ENCODE results near the gene ATP8A2. TPM values are rescaled to one million over a fixed set of nuclear protein-coding genes. Genes with fewer than 3 reads are reported as not detected.

The ATP8A2 gene
- total RNA-seq, 1 experiment from 2014 or later = 0.20 TPM

DNA sequence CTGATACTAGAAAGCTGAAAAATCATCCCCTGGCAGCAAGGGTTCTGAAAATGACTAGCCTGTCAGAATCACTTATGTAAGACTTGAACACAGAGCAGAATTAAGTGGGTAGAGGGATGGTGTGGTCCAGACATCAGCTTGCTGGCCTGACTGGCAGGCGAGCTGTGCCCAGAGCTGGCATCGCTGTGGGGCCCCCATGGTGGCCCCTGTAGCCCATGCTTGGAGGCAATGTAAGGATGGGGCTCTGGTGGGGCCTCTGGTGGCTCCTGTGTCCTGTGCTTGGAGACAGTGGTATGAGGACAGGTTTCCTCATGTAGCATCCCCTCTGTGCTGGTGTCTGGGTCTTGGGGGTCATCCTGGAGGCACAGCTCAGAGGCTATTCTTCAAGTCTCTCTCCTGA is 347.9 kb downstream of the ATP8A2 start:
- no peak for DNase-seq (ENCODE audit: extremely low read depth, low read depth)

DNA sequence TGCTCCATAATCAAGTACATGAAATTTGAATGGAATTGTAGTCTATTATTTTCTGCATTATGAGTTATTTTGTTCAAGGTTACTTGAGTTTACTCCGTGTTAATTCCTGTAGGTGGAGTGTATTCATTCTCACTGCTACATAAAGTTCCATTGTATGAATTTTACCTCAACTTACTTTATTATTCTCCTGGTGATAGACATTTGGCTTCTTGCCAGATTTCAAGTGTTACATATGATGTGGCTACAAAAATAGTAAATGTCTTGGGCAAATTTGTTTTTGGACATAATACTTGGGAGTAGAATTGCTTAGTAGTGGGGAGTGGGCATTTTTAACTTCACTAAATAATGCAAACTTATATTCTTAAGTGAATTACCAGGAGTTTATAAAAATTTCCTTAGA is 351.1 kb downstream of the ATP8A2 start:
- no peak for DNase-seq (ENCODE audit: extremely low read depth, low read depth)

DNA sequence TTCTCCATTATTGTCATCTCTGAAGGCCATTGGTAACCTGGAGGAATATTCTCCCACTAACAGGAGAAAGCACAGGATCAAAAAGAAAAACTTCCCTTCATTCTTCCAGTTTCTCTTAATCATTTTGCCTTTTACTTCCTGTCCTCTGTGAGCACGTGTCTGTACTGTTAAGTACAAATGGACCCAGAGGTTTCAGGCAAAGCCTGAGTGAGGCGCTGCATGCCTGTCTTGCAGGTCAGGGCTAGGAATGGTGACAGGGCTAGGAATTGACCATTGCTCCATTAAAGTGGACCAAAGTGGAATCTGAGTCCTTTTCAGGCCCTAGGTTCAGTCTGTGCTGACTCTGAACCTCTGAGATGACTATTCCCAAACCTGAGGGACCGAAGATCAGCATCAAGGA is 353.3 kb downstream of the ATP8A2 start:
- DNase-seq (ENCODE audit: extremely low read depth, low read depth) = no peak

DNA sequence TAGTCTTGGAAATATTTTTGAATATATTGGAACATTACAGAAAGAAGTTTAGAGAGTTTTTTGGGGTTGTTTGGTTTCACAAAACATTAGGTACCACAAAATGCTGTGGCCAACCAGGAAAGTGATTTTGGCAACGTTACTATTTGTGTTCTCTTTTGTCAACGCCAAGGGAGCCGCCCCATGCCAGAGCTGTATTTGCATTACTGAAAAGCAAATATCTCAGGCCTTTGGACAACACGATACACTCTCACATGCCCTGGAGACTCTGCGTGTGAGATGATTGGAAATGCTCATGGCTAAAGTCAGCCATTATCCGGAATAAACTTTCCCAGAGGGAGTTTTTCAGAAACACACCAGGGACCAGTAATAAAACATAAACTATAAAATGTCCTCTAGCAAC is 355.5 kb downstream of the ATP8A2 start:
- no peak for DNase-seq (ENCODE audit: extremely low read depth, low read depth)

DNA sequence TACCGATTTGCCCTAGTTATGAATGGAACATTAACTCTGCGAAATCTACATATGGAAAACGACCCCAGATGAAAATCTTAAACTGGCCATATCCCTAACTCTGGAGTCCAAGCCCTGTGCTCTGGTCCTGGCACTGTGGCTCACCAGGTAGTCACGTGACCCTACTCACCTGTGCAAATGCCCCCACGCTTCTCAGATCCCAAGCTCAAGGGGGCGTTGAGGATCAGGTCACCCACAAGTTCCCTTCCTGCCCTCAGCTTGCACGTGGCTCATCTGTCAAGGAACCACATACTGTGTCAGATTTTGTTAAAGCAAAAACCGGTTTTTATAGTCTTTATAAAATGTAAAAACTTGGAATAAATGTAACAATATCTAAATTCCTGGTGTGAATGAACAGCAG is 356.0 kb downstream of the ATP8A2 start:
- no peak for DNase-seq (ENCODE audit: extremely low read depth, low read depth)

DNA sequence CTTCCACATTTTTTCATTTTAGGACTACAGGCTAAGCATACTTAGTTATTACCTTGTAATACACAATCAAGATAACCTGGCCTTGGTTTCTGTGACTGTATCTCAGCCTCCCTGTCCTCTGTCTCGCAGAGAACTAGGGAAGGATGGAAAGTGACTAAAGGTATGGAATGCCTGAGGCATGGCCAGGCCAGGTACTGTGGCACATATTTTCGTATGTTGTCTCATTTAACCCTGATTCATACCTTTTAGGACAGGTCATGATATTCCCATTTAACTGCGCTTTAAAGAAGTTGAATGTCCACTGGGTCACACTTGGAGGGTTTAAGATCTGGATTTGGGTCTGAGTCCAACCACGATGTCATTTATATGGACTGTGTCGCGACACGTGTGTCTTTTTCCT is 357.4 kb downstream of the ATP8A2 start:
- no peak for DNase-seq (ENCODE audit: extremely low read depth, low read depth)

DNA sequence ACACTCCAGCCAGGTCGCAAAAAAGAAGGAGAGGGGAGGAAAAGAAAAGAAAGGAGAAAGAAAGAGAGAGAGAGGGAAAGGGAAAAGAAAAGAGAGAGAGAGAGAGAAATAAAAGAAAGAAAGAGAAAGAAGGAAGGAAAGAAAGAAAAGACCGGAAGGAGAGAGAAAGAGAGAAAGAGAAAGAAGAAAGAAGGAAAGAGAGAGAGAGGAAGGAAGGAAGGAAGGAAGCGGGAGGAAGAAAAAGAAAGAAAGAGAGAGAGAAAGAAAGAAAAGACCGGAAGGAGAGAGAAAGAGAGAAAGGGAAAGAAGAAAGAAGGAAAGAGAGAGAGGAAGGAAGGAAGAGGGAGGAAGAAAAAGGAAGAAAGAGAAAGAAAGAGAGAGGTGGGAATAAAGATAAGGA is 359.3 kb downstream of the ATP8A2 start:
- DNase-seq (ENCODE audit: extremely low read depth, low read depth) = no peak

DNA sequence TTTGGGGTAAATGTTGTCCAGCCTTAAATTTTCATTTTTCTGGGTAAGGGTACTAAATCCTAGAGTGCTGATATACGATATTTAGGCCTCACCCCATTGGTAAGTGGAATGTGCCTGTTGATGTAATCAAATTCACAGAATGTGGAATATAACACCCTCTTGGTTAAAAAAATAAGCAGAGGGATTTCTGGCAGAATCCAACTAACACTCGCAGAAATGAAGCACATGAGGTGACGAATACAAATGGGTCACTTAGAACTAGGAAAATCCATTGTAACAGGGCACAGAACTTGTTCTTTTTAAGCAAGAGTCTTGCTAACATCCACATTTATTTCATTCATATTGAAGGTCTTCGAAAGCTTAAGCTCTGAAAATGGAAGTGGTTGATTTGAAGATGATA is 359.8 kb downstream of the ATP8A2 start:
- no peak for DNase-seq (ENCODE audit: extremely low read depth, low read depth)

DNA sequence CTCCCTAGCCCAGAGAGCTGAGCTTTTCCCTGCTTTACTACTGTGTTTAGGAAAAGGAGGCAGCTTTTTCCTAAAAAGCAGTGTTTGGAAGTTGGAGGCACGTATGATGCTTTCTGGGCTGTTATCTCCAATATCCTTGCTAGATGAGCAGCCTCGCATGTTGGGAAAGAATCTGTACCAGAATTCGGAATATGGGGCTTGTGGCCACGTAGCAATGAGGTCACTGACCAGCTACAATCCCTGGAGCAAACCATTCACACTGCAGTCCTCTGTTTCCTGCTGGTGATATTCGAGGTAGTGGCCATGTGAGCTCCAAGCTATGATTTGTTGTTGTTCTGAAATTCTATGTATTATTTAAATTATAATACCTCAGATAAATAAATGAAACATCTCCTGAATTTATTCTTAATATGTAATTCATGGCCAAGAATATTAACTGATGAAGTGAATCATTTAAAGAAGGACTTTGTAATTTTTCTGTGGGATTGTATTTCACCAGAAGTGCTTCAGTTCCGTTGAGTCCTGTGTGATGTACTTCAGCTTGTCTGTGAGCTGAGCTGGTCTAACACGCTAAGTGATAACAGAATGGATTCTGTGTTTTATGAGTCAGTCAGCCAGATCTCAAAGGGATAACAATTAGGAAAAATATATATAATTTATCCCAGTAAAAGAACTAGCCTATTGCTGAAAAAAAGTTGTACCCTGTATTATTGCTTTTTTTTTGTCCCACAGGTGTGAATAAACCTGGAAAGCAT is 360.5 kb downstream of the ATP8A2 start:
- DNase-seq (ENCODE audit: extremely low read depth, low read depth) = no peak

DNA sequence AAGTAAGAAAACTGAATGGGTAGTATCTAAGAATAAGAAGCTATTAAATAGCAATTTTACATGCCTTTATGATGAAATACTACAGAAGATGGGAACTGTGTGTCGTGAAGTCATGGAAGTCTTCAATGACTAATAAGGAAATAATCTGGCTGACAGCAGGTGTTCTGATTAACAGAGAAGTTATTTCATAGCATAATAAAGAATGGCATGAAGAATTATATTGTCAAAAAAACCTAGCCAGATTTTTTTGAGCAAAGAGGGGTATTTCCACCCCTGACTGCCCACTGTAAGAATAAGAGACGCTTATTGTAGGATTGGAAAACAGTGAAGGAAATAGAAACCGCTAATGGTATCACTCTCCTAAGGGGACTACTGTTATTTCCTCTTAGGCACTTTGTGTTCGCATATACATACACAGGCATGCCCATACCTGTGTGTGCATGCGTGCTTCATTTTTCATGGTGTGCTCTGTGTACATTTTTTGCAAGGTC is 361.3 kb downstream of the ATP8A2 start:
- no peak for DNase-seq (ENCODE audit: extremely low read depth, low read depth)

DNA sequence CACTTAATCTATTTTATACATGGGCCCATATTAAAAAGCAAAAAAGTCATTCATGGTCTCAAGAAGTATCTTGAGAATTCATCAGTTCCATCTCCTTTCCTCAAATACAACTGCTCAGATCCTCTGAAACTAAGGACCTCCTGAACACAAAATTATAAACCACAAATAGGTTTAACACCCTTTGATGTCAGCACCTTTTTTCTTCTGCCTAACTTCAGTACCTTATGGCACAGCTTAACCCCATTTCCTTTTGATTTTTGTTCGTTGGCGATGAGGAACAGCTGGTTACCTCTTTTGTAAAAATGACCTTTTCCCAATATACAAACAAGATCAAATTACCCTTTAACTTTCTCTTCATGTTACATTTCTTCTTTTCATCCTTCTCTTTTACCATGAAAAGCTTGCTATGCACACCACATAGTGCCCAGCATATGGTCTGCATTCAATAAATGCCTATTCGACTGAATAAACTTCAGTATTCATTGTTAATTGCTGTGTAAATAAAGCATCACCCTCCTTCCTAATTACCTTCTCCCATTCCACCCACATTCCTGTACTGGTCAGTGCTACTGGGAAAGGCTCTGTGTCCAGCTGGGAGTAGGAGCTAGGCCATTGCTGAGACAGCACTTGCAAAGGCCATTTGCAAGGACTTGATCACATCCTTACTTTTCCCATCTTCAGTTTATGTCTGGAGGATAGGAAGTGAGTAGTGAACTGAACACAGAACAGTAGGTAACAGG is 362.1 kb downstream of the ATP8A2 start:
- DNase-seq (ENCODE audit: extremely low read depth, low read depth) = no peak

DNA sequence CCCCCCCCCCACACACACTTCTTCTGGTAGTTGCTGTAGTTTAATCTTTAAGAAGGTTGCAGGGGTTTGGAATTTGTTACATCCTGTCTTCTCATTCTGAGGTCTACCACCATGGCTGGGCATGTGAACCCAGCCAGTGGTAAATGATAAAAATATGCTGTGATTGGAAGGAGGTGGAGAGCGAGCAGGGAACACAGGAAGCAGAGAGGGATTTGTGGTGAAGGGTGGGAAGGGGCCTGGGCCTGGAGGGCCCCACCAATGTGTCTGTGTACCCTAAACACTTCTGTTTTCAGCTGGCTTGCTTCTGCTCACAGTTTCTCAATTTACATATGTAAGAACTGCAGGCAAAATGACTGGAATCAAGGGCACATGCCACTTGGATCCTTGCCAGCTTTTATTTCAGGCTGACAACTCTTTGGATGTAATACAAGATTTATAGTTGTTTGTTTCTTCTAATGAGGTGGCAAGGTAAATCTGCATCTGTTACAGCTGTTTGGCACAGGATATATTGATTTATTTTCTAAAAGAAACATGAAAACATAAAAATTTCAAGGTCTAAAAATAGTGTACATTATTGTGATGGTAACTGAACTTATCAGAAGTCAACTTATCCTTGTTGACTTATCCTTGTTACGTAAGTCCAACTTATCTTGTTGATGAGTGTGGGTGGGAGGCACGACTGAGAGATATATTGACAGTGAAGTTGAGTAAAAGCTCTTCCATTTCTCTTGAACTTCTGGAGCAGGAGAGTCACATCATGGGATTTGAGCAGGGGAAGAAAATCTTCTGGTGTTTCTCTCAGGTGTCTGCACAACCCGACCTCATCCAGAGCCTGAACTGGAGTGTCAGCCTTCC is 366.8 kb downstream of the ATP8A2 start:
- DNase-seq (ENCODE audit: extremely low read depth, low read depth) = no peak

DNA sequence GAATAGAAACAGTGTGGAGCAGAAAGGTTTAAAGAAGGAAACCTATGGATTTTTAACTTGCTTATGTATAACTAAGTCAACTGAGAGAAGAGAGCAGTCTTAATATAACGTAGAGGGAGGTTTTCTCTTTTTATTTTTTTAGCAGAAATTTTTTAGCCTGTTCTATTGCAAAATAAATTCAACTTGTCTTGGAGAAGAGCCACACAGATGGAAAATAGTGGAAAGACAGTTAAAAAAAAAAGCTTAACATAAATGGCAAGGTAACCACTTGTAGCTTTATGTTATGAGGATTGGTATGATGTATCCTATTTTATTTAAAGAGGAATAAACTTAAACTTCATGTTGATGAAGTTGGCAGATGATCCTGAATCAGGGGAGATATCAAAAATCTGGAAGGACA is 367.6 kb downstream of the ATP8A2 start:
- no peak for DNase-seq (ENCODE audit: extremely low read depth, low read depth)

DNA sequence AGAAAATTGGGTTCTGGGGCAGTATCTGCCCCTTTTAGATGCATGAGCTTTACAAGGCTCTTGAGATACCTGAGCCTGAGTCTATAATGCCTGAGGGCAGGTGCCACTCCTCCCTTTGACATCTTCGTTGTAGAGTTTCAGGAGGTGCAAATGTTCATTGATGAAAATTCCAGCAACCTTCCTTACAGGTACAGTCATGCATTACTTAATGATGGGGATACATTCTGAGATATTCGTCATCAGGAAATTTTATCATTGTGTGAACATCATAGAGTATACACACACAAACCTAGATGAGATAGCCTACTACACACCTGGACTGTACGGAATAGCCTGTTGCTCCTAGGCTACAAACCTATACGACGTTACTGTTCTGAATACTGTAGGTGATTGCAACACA is 370.0 kb downstream of the ATP8A2 start:
- DNase-seq (ENCODE audit: extremely low read depth, low read depth) = no peak

DNA sequence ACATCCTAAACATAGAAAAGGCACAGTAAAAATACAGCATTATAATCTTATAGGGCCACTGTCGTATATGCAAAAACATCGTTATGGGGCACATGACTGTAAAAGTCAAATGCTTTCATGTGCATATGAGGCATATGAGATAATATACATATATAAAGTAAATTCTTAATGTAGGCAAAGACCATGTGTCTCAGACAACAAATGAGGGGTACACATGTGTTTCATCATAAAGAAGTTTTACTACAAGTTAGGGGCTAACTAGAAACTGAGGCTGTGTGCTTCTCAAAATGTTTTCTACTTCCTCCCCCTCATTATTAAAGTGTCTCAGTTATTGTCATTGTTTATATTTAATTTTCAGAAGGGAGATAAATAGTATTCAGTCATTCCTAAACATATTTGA is 370.4 kb downstream of the ATP8A2 start:
- DNase-seq (ENCODE audit: extremely low read depth, low read depth) = no peak

DNA sequence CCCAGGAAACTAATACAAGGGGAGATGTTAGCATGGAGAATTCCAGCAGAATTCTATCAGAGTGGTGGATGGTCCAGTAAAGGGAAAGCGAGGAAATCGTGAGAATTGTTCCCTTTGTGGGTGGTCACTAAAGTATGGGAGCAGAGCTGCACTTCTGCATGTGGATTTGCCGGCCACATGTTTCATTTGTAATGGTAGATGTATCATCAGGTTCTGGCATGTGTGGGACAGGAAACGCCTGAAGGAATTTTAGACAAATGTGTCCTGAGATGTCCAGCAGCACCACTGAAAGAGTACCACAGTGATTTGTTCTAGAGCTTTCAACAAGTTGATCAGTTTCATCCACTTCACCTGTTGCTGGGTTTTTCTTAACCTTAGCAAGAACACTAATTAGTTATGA is 371.6 kb downstream of the ATP8A2 start:
- no peak for DNase-seq (ENCODE audit: extremely low read depth, low read depth)

DNA sequence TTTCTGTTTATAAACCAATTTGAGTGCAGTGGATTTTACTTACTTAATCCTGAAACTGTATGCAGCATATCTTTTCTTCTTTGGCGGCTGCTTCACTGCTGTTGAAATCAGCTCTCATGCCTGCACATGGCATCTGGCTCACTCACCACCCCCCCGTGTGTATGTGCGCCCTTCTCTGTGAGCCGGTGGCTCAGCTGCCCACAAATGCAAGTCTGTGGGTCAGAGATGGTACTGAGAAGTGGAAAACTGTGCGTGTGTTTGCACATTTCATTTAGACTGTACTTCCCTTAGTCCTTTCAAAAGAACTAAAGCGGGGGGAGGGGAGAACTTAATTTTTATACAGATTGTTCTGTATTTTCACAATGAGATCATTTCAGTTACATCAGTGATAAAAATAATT is 372.4 kb downstream of the ATP8A2 start:
- no peak for DNase-seq (ENCODE audit: extremely low read depth, low read depth)

DNA sequence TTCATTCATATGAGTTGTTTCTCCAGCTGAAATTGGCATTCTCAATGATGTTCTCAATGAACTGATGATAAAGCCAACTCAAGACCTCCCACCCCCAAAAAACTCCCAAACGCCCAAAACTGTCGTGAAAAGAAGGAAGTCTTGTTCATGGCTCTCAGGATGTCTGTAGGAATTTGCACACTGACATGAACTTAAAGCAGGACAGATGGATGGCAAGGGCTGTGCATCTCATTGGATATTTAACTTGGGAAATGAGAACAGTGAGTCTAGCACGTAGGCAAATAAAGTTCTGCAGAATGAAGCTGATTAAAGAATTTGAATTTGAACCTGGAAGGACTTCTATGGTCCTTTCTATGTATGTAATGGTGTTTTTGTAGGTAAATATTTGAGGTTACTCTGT is 374.4 kb downstream of the ATP8A2 start:
- no peak for DNase-seq (ENCODE audit: extremely low read depth, low read depth)

DNA sequence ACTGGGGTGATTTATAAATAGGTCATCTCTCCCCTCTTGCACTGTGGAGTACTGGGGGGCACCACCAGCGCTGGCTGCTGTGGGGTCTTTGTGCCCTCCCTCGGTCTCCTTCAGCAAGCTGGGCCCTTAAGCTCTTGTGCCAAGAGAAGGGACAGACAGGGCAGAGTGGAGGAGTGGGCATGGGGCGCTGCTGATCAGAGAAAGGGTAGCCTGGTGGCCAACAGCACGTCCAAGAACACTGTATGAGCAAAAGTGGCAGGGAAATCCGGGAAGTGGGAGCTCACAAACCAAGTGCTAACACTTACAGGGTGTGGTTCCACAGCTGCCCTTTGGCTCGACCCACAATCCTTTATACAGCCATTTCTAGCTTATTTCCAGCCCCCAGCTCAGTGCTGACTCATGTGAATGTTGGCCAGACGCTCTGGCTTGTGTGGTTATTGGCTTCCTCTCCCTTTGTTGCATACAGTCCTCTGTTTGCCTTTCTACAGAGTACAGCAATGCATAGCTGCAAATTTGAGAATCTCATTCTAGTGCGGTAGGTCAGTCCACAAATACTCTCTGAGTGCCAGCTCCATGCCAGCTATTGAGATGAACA is 381.3 kb downstream of the ATP8A2 start:
- DNase-seq (ENCODE audit: extremely low read depth, low read depth) = no peak

DNA sequence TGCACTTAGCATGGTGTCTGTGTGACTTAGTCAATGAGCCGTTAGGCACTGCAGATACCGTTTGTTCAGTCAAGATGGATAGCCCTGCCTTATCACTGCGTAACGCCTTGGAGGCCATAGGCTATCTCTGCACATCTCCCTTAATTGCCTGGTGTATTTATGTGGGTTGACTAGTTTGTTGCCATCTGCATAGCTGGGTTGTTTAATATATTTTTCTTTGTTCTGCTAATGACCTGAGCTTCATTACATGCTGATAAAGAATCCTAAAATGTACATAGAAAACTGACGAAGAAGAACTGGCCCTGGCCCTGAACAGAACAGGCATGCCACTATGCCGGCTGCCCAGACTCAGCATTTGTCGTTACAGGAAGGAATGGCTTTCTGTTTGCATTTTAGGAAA is 382.2 kb downstream of the ATP8A2 start:
- DNase-seq (ENCODE audit: extremely low read depth, low read depth) = no peak

DNA sequence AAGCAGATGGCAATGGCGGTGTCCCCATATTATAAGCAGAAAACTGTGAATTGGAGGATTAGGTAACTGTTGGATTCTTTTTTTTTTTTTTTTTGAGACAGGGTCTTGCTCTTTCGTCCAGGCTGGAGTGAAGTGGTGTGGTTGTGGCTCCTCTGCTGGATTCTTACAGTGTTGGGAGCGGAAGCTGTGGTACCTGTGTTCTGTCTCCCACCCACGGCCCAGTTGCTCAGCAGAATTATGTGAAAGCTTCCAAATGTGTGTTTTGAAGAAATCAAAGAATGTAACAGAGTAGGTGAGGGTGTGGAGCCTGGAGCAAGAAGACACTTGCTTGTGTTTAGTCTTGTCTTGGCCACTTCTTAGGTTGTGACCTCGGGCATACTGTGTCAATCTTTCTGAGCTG is 384.5 kb downstream of the ATP8A2 start:
- DNase-seq (ENCODE audit: extremely low read depth, low read depth) = no peak

Data from NCI-H460 (cell line).